WI38 (cell line): ENCODE data around the gene MPHOSPH10.
"Not testable (repeated sequence)": the region's sequence is repeated elsewhere in the genome, so short reads cannot be mapped to it uniquely, and the experiment has no call there.

Experiments
- H3K4me3 ChIP-seq: 2 replicates; pipeline ENCODE4 v1.5.1; 2011; ENCODE audit warnings: low read depth, mild to moderate bottlenecking, control low read depth, low read length
- TF ChIP-seq, protein P1 (sequence below): IDR thresholded peaks from 2 replicates; pipeline ENCODE4 v1.5.1; 2012; ENCODE audit warnings: low read depth, mild to moderate bottlenecking, control low read depth, low read length

Gene MPHOSPH10

GRCh38 chr2:71166812-71167211 lies 36.4 kb downstream of the MPHOSPH10 start:
- TF ChIP-seq, protein P1, sequence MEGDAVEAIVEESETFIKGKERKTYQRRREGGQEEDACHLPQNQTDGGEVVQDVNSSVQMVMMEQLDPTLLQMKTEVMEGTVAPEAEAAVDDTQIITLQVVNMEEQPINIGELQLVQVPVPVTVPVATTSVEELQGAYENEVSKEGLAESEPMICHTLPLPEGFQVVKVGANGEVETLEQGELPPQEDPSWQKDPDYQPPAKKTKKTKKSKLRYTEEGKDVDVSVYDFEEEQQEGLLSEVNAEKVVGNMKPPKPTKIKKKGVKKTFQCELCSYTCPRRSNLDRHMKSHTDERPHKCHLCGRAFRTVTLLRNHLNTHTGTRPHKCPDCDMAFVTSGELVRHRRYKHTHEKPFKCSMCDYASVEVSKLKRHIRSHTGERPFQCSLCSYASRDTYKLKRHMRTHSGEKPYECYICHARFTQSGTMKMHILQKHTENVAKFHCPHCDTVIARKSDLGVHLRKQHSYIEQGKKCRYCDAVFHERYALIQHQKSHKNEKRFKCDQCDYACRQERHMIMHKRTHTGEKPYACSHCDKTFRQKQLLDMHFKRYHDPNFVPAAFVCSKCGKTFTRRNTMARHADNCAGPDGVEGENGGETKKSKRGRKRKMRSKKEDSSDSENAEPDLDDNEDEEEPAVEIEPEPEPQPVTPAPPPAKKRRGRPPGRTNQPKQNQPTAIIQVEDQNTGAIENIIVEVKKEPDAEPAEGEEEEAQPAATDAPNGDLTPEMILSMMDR, result no peak
- no peak overlapping the region for H3K4me3 ChIP-seq

GRCh38 chr2:71173096-71173495 lies 42.7 kb downstream of the MPHOSPH10 start:
- no peak overlapping the region for H3K4me3 ChIP-seq
- TF ChIP-seq, protein P1, result no peak

- H3K4me3 ChIP-seq, result no peak overlapping the region
- TF ChIP-seq, protein P1, result no peak
Measured at GRCh38 chr2:71174207-71174606, 43.8 kb downstream of the MPHOSPH10 start.

- H3K4me3 ChIP-seq, result not testable (repeated sequence)
Measured at GRCh38 chr2:71178836-71179235, 48.4 kb downstream of the MPHOSPH10 start.

GRCh38 chr2:71181316-71181715 lies 50.9 kb downstream of the MPHOSPH10 start:
- TF ChIP-seq, protein P1, result no peak
- H3K4me3 ChIP-seq, result no peak overlapping the region

- not testable (repeated sequence) for H3K4me3 ChIP-seq
Measured at GRCh38 chr2:71183306-71184115, 53.1 kb downstream of the MPHOSPH10 start.

DNA sequence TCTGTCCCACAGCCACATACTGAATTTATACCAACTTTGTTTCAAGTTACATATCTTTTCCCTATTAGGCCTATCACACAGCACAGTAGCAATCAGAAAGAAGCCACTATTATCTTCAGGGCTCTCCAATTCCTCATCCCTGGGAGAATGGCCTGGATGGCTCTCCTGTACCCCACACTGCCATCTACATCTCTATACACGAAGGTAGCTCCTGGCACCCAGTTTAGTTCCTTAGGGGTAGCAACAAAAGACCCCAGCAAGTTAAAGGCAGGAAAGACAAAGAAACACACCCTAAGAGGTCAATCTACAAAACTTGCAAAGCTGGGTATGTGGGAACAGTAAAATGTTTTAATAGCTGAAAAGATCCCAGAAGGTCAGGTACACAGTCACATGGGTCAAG lies 56.5 kb downstream of the MPHOSPH10 start:
- no peak overlapping the region for H3K4me3 ChIP-seq

GRCh38 chr2:71187589-71187988 lies 57.2 kb downstream of the MPHOSPH10 start:
- TF ChIP-seq, protein P1, result no peak
- H3K4me3 ChIP-seq, result no peak overlapping the region

More for the DNA sequence above, 56.5 kb downstream of the MPHOSPH10 start:
- TF ChIP-seq, protein P1, result no peak
